HG03520 (cell line): ENCODE measurements around the gene PCSK6.
"Not testable (repeated sequence)": the region's sequence is repeated elsewhere in the genome, so short reads cannot be mapped to it uniquely, and the experiment has no call there.

ENCODE experiments used
- ATAC-seq: cut with Tn5 transposase; IDR thresholded peaks from one replicate; pipeline ENCODE4 v1.9.1; 2021; ENCODE audit warnings: mild to moderate bottlenecking, moderate library complexity; ENCODE audit not compliant: unreplicated experiment

PCSK6 gene

DNA sequence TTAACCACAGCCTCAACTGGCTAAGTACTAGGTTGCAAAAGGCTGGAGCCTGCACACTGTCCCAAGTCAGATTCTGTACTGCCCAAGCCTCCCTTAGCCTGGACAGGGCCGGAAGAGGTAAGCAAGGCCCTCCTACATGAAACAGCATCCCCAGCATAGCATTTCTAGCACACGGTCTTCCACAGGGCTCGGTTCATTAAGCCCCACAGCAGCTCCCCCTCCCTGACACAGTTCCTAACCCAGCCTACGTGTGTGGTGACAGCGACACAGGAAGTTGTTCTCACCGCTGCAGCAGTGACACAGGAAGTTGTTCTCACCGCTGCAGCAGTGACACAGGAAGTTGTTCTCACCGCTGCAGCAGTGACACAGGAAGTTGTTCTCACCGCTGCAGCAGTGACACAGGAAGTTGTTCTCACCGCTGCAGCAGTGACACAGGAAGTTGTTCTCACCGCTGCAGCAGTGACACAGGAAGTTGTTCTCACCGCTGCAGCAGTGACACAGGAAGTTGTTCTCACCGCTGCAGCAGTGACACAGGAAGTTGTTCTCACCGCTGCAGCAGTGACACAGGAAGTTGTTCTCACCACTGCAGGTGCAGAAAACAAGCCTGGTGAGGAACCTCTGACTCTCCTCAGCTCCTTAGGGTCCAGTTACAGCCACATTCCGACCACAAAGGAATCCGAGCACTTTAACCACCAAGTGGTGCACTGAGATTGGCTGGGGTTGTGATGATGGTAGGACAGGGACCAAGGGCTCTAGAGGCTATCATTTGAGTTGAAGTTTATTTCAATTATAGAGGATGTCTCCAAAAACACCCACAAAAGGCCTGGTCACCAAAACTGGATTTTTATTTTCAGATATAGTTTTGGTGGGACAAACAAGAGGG is 155.4 kb downstream of the PCSK6 start:
- not testable (repeated sequence) for ATAC-seq

- ATAC-seq = no peak
Measured at GRCh38 chr15:101332061-101332467, 157.4 kb downstream of the PCSK6 start.

GRCh38 chr15:101329867-101330380 is 159.6 kb downstream of the PCSK6 start:
- ATAC-seq = no peak

- no peak for ATAC-seq
Measured at GRCh38 chr15:101329309-101329863, 160.1 kb downstream of the PCSK6 start.

DNA sequence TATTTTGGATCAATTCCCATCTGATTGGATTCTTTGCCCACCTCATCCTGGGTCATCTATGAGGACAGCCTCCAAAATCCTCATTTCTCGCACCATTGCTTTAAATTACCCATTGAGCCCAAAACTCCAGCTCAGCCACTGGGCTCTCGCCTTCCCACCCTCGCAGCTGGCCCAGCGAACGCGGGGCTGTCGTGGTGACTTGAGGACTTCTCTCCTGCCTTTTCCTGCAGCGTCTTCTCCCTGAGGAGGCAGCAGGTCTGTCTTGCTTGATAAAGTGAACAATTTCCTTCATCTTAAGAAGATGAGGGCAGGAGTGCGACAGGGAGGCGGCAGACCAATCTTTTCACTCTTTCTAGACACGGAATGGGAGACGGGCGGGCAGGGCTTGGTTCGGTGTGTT is 161.5 kb downstream of the PCSK6 start:
- no peak for ATAC-seq

DNA sequence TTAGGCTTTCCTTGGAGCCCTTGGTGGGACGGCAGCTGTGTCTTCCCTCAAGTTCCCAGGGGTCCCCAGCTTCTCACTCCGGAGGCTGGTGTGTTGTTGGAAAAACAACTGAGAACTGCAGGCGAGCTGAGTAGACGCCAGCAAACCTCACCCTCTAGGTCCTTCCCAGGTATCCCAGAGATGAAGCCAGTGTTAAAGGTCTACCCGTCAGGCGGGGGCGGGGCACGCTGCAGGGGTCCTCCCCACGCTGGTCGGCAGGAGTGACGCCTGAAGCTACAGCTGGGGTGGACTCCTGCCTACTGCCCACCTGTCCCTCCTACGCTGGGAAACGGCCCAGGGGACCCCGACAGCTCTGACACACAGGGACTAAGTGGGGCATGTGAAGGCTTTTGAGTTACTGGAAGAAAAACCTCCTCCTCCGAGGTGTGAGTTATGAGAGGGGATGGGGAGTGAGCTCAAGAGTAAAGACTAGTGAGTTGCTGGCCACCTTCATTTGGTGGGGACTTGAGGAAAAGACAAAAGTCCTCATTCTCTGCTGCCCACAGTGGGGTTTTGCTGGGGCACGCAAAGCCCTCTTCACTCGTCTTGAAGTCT is 162.3 kb downstream of the PCSK6 start:
- ATAC-seq = no peak

DNA sequence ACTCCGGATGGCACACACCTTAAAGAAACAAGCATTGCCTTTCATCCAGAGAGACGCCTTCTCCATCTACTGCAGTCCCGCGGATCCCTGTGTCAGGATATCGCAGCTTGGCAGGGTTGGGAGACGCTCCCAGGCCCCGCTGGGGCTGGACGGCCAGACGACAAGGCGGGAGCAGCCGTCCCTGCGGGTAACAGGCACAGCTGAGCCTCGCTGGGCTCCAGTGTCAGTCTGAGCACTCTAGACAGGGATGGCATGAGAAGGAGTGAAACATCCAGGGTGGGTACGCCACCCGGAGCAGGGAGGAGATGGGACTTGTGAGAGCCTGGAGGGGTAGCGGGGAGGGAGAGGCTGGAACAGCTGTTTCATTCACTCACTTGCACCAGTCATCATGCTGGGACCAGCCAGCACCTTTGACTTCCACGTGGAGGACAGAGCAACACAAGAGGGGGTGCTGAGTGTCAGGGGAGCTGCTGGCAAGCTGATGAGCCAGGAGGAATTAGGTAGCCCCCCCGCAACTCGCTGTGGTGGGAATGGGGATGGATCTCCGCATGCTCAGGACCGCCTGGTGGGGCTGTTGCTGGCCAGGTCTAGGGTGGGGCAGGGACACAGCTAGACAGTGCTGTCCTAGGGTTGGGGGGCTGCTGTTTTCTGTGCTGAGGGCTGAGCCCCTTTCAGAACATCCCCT is 162.9 kb downstream of the PCSK6 start:
- ATAC-seq = no peak

DNA sequence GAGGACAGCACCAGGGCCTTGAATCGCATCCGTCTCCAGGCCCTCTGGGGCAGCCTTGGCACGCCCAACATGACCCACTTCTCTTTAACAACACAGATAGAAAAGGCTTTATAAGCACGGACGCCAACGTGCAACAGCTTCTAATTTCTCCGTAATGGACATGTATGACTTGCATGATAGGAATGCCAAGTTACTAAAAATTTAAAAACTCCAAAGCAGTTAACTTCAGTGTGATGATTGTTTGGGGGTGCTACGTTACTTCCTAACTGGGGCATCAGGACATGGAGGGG is 163.5 kb downstream of the PCSK6 start:
- no peak for ATAC-seq

DNA sequence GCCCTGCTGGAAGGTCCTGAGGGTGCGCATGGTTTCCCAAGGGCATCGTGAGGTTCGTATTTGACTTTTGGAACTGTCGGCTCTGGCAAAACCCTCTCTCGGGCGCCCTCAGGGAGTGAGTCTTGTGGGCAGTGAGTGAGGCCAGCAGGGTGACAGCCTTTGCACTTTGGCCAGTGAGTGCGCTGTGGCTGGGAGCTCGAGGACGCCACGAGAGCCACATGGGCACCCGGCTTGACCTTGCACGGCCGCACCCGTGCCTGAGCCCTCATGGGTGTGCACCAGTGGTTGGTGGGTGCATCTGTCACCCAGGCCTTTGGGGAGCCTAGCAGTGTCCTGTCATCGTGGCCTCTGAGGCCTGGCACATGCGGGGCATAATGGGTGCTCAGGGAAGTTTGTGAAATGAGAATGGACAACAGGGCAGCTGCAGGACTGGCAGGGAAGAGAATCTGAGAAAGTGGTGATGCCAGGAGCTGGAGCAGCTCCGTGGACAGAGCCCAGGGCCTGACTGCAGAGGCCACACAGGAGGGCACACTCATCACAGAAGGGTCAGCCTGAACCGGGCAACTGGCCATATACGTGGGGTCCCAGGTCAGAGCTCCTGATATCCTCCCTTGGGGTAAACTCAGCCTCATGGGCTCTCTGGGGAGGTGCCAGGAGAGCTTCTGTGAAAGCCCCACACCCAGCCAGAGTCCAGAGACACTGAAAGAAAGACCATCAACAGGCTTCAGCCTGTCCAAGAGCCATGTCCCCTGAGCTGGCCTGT is 164.1 kb downstream of the PCSK6 start:
- ATAC-seq = no peak

- ATAC-seq = no peak
Measured at GRCh38 chr15:101324524-101325177, 164.9 kb downstream of the PCSK6 start.

GRCh38 chr15:101323793-101324523 is 165.5 kb downstream of the PCSK6 start:
- no peak for ATAC-seq

GRCh38 chr15:101322854-101323477 is 166.5 kb downstream of the PCSK6 start:
- no peak for ATAC-seq

DNA sequence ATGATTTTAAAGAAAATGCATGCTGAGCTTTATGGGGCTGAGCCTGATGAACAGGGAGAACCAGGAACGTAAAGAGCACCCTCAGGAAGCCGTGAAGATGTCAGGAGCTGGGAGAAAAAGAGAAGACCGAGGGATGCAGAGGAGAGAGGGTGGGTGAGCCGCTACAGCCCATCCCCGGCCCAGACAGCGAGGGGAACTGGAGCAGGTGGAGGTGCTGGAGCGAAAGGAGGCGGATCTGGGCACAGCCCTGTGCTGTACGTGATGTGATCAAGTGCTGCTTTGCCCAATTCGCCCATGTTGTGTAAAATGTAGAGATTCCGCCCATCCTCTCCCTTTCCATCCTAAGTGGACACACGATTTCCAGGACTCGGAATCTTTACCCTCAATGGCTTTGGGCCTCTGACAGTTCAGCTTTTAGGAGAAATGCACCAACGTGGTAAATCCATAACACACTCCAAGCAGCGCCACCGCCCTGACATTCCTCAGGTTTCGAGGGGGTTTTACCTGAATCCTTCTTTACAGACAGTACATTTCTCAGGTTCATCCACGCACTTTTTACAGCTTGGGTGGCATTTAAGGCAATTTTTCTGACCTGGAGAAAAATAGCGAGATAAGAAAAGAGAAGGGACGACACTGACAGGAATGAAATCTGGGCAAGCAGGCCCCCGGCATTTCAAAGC is 167.4 kb downstream of the PCSK6 start:
- ATAC-seq = no peak

DNA sequence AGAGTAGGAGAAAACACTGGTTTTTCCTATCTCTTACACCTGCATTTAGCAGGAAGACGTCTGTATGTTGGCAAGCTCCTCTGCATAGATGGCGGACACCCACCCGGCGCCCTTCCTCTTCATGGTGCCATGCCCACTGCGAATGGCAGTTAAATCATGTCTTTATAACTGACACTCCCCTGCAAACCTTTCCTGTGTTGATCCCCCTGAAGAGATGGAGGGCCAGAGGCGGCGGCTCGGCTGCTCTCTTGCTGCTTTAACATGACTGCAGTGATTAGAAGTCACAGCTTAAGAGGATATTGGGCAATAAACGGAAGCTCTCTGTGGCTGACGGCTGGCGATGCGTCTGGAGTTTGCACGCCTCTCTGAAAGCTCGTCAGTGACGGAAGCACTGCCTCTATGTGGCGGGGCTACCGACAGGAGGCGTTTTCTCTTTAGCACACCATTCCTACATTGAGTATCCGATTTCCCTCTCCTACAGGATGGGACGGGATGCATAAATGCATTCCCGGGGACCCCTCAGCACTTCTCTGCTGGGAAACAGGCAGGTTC is 168.9 kb downstream of the PCSK6 start:
- peak; percentile 72 for ATAC-seq

DNA sequence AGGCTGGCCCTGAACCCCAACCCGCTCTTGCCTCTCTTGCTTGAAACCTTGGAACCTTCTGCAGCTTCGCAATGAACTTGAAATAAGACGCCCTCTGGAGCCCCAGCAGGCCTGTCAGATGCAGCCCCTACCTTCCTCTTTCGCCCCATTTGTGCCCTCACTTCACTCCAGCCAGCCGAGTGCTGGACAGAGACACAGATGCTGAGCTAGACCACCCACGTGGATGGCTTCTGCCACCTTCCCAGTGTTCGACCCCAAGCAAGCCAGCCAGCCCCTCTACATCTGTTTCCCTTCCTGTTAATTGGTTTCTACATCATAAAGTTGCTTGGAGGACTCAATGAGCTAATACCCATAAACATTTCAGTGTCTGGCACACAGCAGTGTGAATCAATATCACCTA is 170.7 kb downstream of the PCSK6 start:
- ATAC-seq = no peak

DNA sequence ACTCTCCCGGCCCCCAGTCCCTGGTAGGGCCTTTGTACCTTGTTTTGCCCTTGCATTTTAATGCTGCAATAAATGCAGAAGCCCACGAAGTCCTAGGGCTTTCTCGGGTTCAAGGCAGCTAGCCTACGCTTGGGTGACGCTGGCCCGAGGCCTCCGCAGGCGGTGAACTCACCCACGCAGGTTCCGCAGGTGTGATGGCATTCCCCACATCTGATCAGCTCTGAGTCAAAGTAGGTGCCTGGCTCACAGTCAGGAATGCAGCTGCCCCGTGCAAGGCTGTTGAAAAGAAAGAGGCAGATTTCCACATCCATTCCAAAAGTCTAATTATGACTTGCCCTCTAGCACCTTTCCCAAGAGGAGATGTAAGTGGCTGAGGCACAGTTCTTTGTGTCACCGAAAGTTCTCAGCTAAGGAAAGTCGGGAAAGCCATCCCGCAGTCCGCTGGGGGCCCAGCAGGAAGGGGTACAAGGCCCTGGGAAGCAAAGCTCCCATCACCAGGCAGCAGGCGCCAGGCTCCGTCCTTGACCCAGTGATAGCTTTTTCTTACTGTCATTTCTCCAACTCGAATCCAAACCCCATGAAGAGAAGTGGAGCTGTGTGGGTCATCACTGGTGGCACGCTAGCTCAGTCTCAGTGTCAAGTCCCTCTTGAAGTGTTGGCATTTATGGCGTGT is 171.2 kb downstream of the PCSK6 start:
- ATAC-seq = no peak

DNA sequence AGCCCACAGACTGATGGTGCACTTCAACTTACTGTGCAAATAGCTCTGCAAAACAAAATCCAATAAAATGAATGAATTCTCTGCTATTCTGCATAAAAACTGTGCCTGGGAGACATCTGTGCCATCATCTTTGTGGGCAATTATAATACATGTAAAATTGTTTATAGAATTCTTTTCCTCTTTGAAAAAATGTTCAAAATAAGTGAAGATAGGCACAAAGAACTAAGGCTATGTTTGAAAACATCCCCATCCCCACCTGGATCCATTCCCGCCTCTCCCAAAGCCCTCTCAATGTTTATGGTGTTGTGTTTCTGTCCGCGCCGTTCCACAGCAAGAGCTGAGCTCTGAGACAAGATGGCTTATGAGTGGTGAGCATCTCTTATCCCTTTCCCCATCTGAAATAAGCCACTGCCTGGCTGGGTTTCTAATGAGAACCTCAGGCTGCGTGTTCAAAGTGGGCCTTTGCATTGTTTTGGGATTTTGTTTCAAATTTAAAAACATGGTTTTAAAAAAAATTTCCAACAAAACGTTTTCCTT is 172.1 kb downstream of the PCSK6 start:
- ATAC-seq = no peak

- no peak for ATAC-seq
Measured at GRCh38 chr15:101316529-101316928, 173.0 kb downstream of the PCSK6 start.
